Activated CD8-positive, alpha-beta memory T cell treated with anti-CD3 and anti-CD28 coated beads for 1 hour (primary cell): ENCODE results near the gene POLL.
"Not testable (repeated sequence)": the region's sequence is repeated elsewhere in the genome, so short reads cannot be mapped to it uniquely, and the experiment has no call there.

ENCODE experiments used
- DNase-seq, 2 donors: peaks; one replicate each; pipeline ENCODE4 v3.0.0-alpha.2; 2020; ENCODE audit warnings: low read depth in 1 of 2; ENCODE audit errors: extremely low read depth in 1 of 2

POLL gene

DNA sequence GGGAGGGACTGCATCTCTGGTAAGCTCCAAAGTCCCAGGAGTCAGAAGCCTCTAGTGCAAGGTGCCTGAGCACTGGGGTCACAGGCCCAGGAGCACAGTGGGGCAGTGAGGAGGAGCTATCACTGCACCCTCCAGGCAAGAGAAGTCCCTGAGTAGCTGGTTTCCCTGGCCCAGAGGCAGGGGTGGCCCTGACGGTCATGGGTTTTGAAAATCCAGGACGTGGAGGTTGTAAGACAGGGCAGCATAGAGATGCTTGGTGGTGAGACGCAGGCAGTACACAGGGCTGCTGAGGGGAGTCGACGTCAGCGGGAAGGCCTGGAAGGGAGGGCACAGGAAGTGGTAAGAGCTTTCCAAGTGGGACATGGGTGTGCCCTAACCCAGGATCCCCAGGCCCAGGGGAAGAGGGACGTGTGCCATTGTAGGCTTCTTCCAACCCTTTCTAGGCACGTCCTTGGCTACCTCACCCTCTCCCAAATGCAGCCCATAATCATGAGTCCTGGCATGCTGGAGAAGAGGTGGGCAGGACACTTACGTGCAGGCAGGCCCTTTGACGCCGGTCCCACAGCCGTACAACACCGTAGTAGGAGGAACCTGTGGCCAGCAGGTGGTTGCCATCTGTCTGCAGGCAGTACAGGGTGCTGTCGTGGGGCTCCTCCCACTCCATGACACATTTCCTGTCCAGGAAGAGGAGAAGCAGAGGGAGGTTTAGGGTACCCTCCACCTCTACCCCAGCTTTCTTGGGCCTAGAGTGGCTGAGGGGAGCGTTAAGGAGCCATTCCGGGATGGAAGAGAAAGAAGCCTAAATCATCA is 23.2 kb upstream of the POLL start:
- no peak for DNase-seq

DNA sequence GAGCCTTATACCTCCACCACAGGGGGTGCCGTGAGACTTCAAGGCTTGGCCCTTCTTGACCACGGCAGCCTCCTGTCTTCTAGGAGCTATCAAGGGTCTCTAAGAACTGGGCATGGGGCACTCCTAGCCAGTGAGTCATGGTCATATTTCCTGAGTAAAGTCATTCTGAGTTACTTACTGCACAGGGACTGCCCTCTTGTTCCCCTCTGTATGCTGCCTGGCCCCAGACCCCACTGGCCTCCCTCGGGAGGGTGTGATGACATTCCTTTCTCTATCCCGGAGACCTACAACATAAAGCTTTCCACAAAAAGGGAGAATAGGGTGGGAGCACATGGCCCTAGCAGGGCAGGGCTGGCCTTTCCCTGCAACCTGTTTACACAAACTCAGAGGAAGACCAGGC is 21.4 kb upstream of the POLL start:
- no peak for DNase-seq

DNA sequence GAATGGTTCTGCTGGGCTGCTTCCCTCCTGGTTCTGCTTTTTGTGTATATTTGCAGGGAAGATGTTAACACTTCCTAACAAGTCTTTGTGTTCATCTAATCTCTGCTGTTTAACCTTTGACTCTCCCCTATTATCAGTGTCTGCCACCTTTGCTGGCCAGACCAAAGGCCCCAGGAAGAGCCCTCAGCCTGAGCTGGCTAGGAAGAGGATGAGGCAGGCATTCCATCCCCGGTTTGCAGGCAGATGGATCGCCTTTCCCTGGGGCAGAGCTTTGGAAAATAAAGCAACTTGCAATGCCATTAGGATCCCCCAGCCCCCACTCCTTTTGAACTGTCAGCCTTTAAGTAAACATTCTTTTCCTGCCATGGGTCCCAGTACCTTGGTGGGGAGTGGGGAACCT is 19.1 kb upstream of the POLL start:
- no peak for DNase-seq

- DNase-seq, result peak in 1 of 2 donors; percentile 40
Measured at GRCh38 chr10:101602761-101603398, 14.8 kb upstream of the POLL start.

DNA sequence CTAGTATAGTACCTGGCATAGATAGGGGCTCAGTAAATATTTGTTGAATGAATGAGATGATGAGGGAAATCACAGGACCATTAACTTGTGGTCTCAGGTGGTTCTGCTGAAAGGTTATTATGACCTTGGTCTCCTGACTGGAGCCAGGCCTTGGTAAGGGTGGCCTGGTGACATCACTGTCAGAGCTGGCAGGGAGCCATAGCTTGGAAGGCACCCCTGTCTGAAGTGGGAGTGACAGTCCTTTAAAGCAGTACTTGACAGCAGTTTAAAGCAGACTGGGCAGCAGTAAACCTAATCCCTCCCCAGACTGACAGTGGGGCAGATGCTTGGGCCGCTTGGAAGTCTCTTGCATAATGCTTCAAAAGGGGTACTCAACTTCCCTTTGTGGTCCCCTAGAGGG is 13.5 kb upstream of the POLL start:
- DNase-seq, result no peak

DNA sequence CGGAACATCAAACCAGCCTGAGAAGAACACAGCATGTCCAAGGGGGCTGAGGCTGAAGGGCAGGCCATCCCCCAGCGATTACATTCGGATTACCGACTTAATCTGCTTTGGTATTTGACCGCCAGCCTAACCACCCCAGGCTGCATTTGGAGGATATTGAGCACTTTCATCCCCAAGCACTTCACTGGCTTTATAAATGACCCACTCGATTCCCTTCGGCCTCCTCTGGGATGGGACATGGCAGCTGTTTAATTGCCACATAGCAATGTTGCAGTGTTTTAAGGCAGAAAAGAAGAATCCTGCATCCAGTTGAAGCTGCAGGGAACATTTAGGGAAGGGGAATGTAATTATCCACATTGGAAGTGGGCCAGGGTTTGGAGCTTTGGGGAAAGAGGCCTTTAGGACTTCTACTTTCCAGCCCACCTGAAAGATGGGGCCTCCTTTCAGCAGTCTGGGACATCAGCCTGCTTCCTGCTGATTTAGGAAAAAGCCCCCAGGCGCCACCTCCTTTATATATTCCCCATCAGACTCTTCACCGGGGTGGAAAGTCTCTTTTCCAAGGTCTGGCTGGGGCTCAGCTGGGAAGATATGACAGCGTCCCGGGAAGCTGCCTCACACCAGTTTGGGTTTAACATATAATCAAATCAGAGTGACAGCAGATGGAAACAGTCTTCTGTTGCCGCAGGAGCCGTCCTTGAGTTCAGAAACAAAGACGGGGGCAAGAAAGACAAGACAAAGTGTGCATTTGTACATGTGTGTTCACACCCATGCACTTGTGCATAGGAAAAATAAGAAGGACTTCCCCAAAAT is 9.2 kb upstream of the POLL start:
- DNase-seq, result no peak

DNA sequence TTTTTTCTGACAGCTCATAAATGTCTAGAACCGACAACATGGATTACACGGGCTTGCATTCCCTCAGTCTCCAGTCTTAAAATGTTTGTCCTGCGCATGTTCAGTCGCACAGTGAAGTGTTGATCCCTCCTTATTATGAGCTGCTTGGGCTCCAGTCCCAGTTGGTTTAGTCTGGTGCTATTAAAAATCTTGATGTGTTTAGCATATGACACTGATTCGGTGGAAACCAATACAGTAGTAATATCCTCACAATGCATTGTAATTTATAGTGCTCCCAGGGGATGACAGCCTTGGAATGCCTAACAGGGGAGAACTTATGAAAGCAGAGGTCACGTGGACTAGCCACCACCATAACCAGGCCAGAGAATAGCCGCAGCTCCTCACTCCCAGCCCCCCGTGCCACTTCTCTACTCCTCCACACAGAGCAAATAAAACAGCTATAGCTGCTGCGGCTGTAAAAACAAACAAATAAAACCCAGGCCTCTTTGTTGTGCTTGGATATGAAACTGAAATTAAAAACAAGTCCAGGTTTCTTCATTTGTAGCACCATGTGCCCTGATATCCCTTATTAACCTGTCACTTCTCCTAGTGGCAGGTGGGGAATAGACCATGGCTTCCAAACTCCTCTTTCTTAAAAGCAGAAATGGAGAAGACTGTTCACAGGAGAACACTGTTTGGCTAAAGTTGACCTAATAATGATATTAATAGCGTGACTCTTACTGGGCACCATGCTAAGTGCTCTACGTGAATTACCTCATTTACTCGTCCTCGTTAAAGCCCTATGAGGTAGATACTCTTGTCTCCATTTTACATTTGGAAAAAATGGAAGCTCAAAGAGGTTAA is 7.8 kb upstream of the POLL start:
- DNase-seq, result no peak

DNA sequence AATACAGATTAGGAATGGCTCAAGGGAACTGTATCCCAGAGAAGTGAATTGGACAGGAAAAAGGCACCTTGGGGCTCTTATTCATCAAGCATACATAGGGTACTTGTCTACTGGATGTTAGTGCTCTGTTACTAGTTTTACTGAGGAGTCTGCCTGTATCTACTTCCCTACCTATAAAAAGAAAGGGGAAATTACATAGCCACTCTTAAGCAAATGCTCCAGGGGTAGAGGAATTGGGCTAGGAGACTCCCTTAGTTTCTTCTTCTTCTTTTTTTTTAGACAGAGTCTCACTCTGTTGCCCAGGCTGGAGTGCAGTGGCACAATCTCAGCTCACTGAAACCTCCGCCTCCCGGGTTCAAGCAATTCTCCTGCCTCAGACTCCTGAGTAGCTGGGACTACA is 5.3 kb upstream of the POLL start:
- not testable (repeated sequence) for DNase-seq

DNA sequence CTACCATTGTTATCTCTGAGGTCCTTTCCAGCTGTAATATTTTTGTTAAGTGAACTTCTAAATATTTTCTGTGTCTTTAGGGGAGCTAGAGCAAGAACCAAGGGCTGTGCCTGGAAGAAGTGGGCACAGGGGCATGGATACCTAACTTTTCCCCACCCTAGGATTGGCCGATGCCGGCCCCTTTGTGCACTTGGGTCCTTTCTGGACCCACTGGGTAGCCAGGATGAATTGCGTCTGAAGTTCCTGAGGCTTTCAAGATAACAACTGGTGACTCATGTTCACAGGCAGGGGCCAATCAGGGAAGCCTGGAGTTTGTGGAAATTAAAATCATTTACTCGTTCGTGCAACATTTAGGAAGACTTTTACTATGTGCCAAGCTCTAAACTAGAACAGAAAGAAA is 822 bp upstream of the POLL start:
- DNase-seq, result no peak

DNA sequence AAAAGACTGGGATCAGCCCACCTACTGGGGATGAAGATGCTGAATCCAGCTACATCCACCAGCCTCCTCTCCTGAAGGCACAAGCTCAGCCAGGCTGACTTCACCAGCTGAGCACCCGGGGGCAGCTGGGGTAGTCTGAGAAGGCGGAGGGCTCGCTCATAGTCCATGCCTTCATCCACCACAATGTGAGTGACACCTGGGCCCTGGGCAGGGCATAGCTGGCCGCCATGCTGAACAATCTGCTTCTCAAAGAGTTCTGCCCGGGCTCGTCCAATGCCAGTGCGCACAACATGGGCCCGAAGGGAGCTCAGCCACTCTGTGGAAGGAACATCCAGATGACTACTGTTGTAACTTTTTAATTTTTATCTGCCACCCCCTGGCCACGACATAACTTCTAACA is 2.2 kb downstream of the POLL start:
- DNase-seq, result no peak

DNA sequence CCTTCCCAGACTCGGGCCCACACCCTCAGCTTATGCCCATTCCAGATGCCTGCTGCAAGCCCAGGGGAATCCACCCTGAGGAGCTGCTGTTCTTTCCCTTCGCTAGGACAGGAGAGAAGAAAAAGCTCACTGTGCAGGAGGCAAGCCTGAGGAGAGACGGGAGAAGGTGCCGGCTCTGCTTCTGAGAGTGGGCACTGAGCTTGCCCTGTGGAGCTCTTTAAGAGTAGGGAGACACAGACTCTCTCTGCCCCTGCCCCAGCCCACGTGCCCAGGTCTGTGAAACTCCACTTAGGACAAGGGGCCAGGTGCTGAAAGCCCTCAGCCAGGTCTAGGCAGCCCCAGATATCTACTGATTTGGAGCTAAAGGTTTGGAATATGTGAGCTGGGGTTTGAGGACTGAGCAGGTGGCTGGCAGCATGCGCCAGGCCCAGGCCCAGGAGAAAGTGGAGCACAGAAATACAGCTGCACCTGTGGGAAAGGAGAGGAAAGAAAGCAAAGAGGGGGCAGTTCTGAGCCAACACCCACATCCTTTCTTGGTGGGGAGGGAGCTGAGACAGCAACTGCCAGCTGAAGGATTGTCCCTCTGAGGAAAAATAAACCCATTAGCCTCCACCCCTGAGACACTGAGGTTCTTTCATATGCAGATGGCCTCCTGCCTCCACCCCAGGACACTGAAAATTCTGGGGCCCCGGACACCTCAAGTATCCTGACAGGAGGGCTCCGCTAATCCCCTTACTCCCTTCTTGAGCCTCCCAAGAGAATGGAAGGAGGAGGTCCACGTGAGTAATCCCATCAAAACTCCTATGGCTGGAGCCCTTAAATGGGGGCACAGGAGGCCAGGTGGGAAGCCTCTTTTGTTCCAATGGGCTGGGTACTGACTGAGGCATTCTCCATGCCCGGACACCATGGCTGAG is 7.3 kb downstream of the POLL start:
- no peak for DNase-seq

- no peak for DNase-seq
Measured at GRCh38 chr10:101579516-101579870, 8.6 kb downstream of the POLL start.

GRCh38 chr10:101578803-101579515 is 9.1 kb downstream of the POLL start:
- DNase-seq, result no peak

GRCh38 chr10:101578192-101578591 is 9.9 kb downstream of the POLL start:
- DNase-seq, result no peak

- no peak for DNase-seq
Measured at GRCh38 chr10:101577121-101577871, 10.8 kb downstream of the POLL start.

- no peak for DNase-seq
Measured at GRCh38 chr10:101576211-101576863, 11.7 kb downstream of the POLL start.

GRCh38 chr10:101575580-101576210 is 12.4 kb downstream of the POLL start:
- DNase-seq, result no peak

DNA sequence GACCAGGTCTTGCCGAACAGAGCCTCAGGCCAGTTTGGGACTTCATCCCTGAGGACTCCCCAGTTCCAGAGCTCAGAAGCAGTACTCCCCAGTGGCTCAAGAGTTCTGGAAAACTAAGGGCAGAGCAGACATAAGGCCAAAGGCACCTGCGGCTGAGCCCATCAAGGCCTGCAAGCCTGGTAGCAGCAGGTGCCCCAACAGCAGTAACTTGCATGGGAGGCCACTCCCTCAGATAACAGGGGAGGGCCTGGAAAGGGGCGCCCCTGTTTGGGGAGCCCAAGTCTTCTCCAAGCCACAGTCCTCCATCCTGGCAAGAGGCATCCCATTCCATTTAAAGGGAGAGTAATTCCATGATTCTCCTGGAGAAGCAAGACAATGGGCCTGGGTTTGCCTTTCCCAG is 13.0 kb downstream of the POLL start:
- no peak for DNase-seq
